GM23248 (cell line): ENCODE measurements around the gene ATP12A.

Source experiments
- EZH2 ChIP-seq: fragments of 200-600 bp; sonication (generic); IDR thresholded peaks from 2 replicates; pipeline ENCODE4 v1.6.1; 2018; ENCODE audit warnings: antibody characterized with exemption, mild to moderate bottlenecking; ENCODE audit not compliant: insufficient read depth, poor library complexity, severe bottlenecking
- EZH2phosphoT487 ChIP-seq: fragments of 200-600 bp; sonication (generic); IDR thresholded peaks from 2 replicates; pipeline ENCODE4 v1.6.1; 2018; ENCODE audit warnings: antibody characterized with exemption, moderate library complexity, mild to moderate bottlenecking, low read depth; ENCODE audit not compliant: insufficient read depth

- no peak for TF ChIP-seq EZH2
- TF ChIP-seq EZH2phosphoT487 = no peak
Measured at GRCh38 chr13:24741016-24741662, 60.9 kb downstream of the ATP12A start.
